ENCODE results near the gene PAWR. TPM values are rescaled to one million over a fixed set of nuclear protein-coding genes. Genes with fewer than 3 reads are reported as not detected.

The PAWR gene
- total and polyA plus RNA-seq, 2 of the 13 experiments (the other 11 are each of a cell fraction or from before 2014, with no cell fraction given): 29.1 to 36.1 TPM

- H2AFZ ChIP-seq (ENCODE audit: low read length): no peak overlapping the region
- peak; percentile 14 for DNase-seq (ENCODE audit: low spot score)
- TF ChIP-seq ZBTB20 (CRISPR knock-in tag; IDR thresholded peaks at IDR 0.05; ENCODE audit: borderline replicate concordance, low read depth): 0 out of 2 replicates have a peak, but pooled peaks have one; percentile 56
- no peak for TF ChIP-seq JUND (CRISPR knock-in tag; IDR thresholded peaks at IDR 0.05)
- TF ChIP-seq DRAP1 (CRISPR knock-in tag; IDR thresholded peaks at IDR 0.05): peak; percentile 27; the same call in 1 of the 2 replicates
- TF ChIP-seq ZNF547 (CRISPR knock-in tag; IDR thresholded peaks at IDR 0.05): no peak; the same call in 1 of the 2 replicates
- no peak for TF ChIP-seq USF2 (IDR thresholded peaks at IDR 0.05; ENCODE audit: low read depth, low read length)
- TF ChIP-seq USF2 (CRISPR knock-in tag; IDR thresholded peaks at IDR 0.05; ENCODE audit: borderline replicate concordance): no peak
- no peak for TF ChIP-seq REPIN1 (CRISPR knock-in tag; IDR thresholded peaks at IDR 0.05; ENCODE audit: borderline replicate concordance, low read depth)
- no peak for TF ChIP-seq NFYC (CRISPR knock-in tag; IDR thresholded peaks at IDR 0.05)
- no peak for TF ChIP-seq SYNCRIP (IDR thresholded peaks at IDR 0.05; ENCODE audit: insufficient read depth, low read depth, low read length)
- no peak for TF ChIP-seq GTF2F1 (IDR thresholded peaks at IDR 0.05; ENCODE audit: low read length)
- no peak for TF ChIP-seq ZC3H4 (CRISPR knock-in tag; IDR thresholded peaks at IDR 0.05; ENCODE audit: borderline replicate concordance)
- TF ChIP-seq HMGXB4 (CRISPR knock-in tag; IDR thresholded peaks at IDR 0.05; ENCODE audit: borderline replicate concordance in 1 of 2, low read depth in 1 of 2): peak in 1 of 2 experiments; percentile 74; a peak in 2 of 4 replicates
- TF ChIP-seq ATF1 (CRISPR knock-in tag; IDR thresholded peaks at IDR 0.05): no peak
- no peak for TF ChIP-seq ZNF503 (CRISPR knock-in tag; IDR thresholded peaks at IDR 0.05)
- no peak for TF ChIP-seq ZNF782 (CRISPR knock-in tag; IDR thresholded peaks at IDR 0.05; ENCODE audit: borderline replicate concordance)
Observed at GRCh38 chr12:79690142-79690637, 574 bp downstream of the PAWR start.

More at GRCh38 chr12:79690142-79690637, 574 bp downstream of the PAWR start:
- peaks cover 58% of the 10 kb centered on the region for H3K79me2 ChIP-seq (ENCODE audit: insufficient read depth, low read length)
- FAIRE-seq: no peak
- H3K27ac ChIP-seq (ENCODE audit: extremely low read length, insufficient read depth, low read length): peak overlapping the region; percentile 99
- intact Hi-C loops (cut with micrococcal nuclease; ENCODE audit: unreplicated experiment) (loop anchor here (1.0 to 10.0 kb wide), 5 partner anchors 49 to 268 kb away; partner anchors contain the start of gene PPP1R12A), in situ Hi-C loops (cut with HindIII; ENCODE audit: extremely low pct_ligation_motif_present, low pct_unique_long_range_greater_than_20kb) (loop anchor here (25.0 kb wide), 1 partner anchor 128 kb away; no protein-coding TSS in a partner anchor)
- H3K4me3 ChIP-seq (replicated peaks in 1 of 3; ENCODE audit: insufficient read depth in 1 of 3, low read depth in 2 of 3, low read length in 3 of 3): peak overlapping the region; percentile 76 to 97 (median 96)
- H4K20me1 ChIP-seq (ENCODE audit: insufficient read depth, low read length): peaks cover 36% of the 10 kb centered on the region
- WGBS (ENCODE audit: low lambda C conversion rate): no CpG with 5 or more reads among the region's 45 CpGs
- ATAC-seq: peak; percentile 38
- no peaks in the 10 kb centered on the region for H3K9me3 ChIP-seq (ENCODE audit: low read length)
- peaks cover 23% of the 10 kb centered on the region for H3K4me1 ChIP-seq (ENCODE audit: insufficient read depth, low read length)
- peak overlapping the region; percentile 95 for H3K9ac ChIP-seq (ENCODE audit: insufficient read depth, low read depth, low read length)
- H3K36me3 ChIP-seq (replicated peaks in 1 of 2; ENCODE audit: control insufficient read depth in 1 of 2, insufficient read depth in 2 of 2, low read length in 2 of 2): no peaks in the 10 kb centered on the region
- POLR2A ChIA-PET: interaction anchor here (0.6 to 3.7 kb wide), 18 partner anchors 8 to 275 kb away, joined by 3 to 25 read pairs (median 3); no protein-coding TSS in a partner anchor
- no peaks in the 10 kb centered on the region; a peak in 1 of 5 replicates for H3K27me3 ChIP-seq (ENCODE audit: control insufficient read depth in 1 of 2, insufficient read depth in 2 of 2, low read length in 2 of 2)
- peak overlapping the region; percentile 73 for H3K4me2 ChIP-seq (ENCODE audit: low read depth, low read length)
- TSS peak; percentile 16 for BruUV-seq (replicated peaks)
- CTCF ChIA-PET (ENCODE audit: low intra/inter-chr PET ratio, low total read pairs): no interaction called here
